IMR-90 (cell line): ENCODE measurements around the gene DMD. TPM values are rescaled to one million over a fixed set of nuclear protein-coding genes. Genes with fewer than 3 reads are reported as not detected.

ENCODE experiments used
- ATAC-seq: fragments of 200-7000 bp; cut with Tn5 transposase; 2 replicates; pipeline ENCODE4 v1.9.1; 2020; ENCODE audit warnings: low read depth, mild to moderate bottlenecking, moderate library complexity
- BruUV-seq: library from RNA; stranded (reverse); fragments of 400-500 nt; replicated peaks from 2 replicates; lab custom pipeline; 2021; lab: Mats Ljungman, UMichigan
- CTCF ChIA-PET: fragments of 300-600 bp; formaldehyde crosslinking; extraction: SDS; loops from one replicate; lab custom pipeline; 2021; ENCODE audit warnings: antibody characterized with exemption; lab: Yijun Ruan, JAX
- POLR2A ChIA-PET: fragments of 300-600 bp; sonication (Branson Sonifier 250); formaldehyde crosslinking; loops from one replicate; lab custom pipeline; 2022; ENCODE audit warnings: antibody characterized with exemption; ENCODE audit not compliant: unreplicated experiment; lab: Charles Lee
- DNase-seq: peaks from one replicate; pipeline ENCODE4 v3.0.0; 2013
- H2AFZ ChIP-seq: replicated peaks from 2 replicates; pipeline ENCODE3; 2013; ENCODE audit warnings: low read length, mild to moderate bottlenecking; ENCODE audit not compliant: poor library complexity
- H2AK5ac ChIP-seq: 2 replicates; pipeline ENCODE4 v1.6.1; 2013; ENCODE audit warnings: low read depth, low read length, inconsistent platforms
- H2AK9ac ChIP-seq: replicated peaks from 2 replicates; pipeline ENCODE3; 2013; ENCODE audit warnings: mild to moderate bottlenecking, low read depth, low read length, moderate library complexity; ENCODE audit not compliant: poor library complexity
- H2BK120ac ChIP-seq: 2 replicates; pipeline ENCODE4 v1.6.1; 2013; ENCODE audit warnings: low read depth, low read length, inconsistent platforms
- H2BK15ac ChIP-seq: 3 replicates; pipeline ENCODE4 v1.6.1; 2013; ENCODE audit warnings: low read depth, low read length, inconsistent platforms
- H2BK20ac ChIP-seq: 2 replicates; pipeline ENCODE4 v1.6.1; 2013; ENCODE audit warnings: low read depth, mild to moderate bottlenecking, inconsistent platforms, low read length, moderate library complexity
- H2BK5ac ChIP-seq: 2 replicates; pipeline ENCODE4 v1.6.1; 2013; ENCODE audit warnings: mild to moderate bottlenecking, low read depth, low read length, inconsistent platforms; ENCODE audit not compliant: poor library complexity, severe bottlenecking
- H3K14ac ChIP-seq: replicated peaks from 2 replicates; pipeline ENCODE4 v1.6.1; 2013; ENCODE audit warnings: low read depth, low read length, inconsistent platforms
- H3K18ac ChIP-seq: 2 replicates; pipeline ENCODE4 v1.6.1; 2013; ENCODE audit warnings: low read depth, low read length, control low read depth
- H3K23ac ChIP-seq: 2 replicates; pipeline ENCODE4 v1.6.1; 2013; ENCODE audit warnings: low read depth, low read length, inconsistent platforms
- H3K27ac ChIP-seq: 2 replicates; pipeline ENCODE4 v1.5.1; 2013; ENCODE audit warnings: mild to moderate bottlenecking, control low read depth, low read length; ENCODE audit not compliant: insufficient read depth
- H3K27me3 ChIP-seq: 2 replicates; pipeline ENCODE4 v1.6.1; 2013; ENCODE audit warnings: low read length; ENCODE audit not compliant: control insufficient read depth, insufficient read depth
- H3K36me3 ChIP-seq: 2 replicates; pipeline ENCODE4 v1.6.1; 2013; ENCODE audit warnings: low read length, mixed read lengths; ENCODE audit not compliant: control insufficient read depth, insufficient read depth
- H3K4ac ChIP-seq: 2 replicates; pipeline ENCODE4 v1.6.1; 2013; ENCODE audit warnings: low read depth, low read length, inconsistent platforms
- H3K4me1 ChIP-seq: 2 replicates; pipeline ENCODE4 v1.6.1; 2013; ENCODE audit warnings: low read length, mixed read lengths; ENCODE audit not compliant: control insufficient read depth, insufficient read depth
- H3K4me2 ChIP-seq: 2 replicates; pipeline ENCODE4 v1.6.1; 2013; ENCODE audit warnings: low read depth, mild to moderate bottlenecking, control low read depth, low read length, moderate library complexity
- H3K4me3 ChIP-seq: 2 replicates; pipeline ENCODE4 v1.5.1; 2013; ENCODE audit warnings: low read depth, mild to moderate bottlenecking, control low read depth, low read length, moderate library complexity; ENCODE audit not compliant: insufficient read depth
- H3K56ac ChIP-seq: 2 replicates; pipeline ENCODE4 v1.6.1; 2013; ENCODE audit warnings: low read length, inconsistent platforms; ENCODE audit not compliant: insufficient read depth; ENCODE audit errors: extremely low read depth
- H3K79me1 ChIP-seq, 2 experiments: 2 replicates each; pipeline ENCODE4 v1.6.1; 2013; ENCODE audit warnings: low read length in 2 of 2, inconsistent platforms in 1 of 2, low read depth in 1 of 2
- H3K9ac ChIP-seq: 2 replicates; pipeline ENCODE4 v1.6.1; 2013; ENCODE audit warnings: low read depth, low read length, control low read depth
- H3K9me1 ChIP-seq: 2 replicates; pipeline ENCODE4 v1.6.1; 2013; ENCODE audit warnings: low read length, inconsistent platforms; ENCODE audit not compliant: insufficient read depth
- H3K9me3 ChIP-seq: 2 replicates; pipeline ENCODE4 v1.6.1; 2013; ENCODE audit warnings: low read length; ENCODE audit not compliant: control insufficient read depth, insufficient read depth
- H4K20me1 ChIP-seq: 2 replicates; pipeline ENCODE4 v1.6.1; 2013; ENCODE audit warnings: low read length, inconsistent platforms; ENCODE audit not compliant: insufficient read depth
- H4K5ac ChIP-seq: 2 replicates; pipeline ENCODE4 v1.6.1; 2013; ENCODE audit warnings: mild to moderate bottlenecking, low read depth, low read length, control low read depth
- H4K8ac ChIP-seq, 2 experiments: 2 replicates each; pipeline ENCODE4 v1.6.1; 2013; ENCODE audit warnings: low read depth in 2 of 2, low read length in 2 of 2, control low read depth in 1 of 2, inconsistent platforms in 1 of 2
- H4K91ac ChIP-seq: 2 replicates; pipeline ENCODE4 v1.6.1; 2013; ENCODE audit warnings: low read depth, low read length, inconsistent platforms; ENCODE audit not compliant: insufficient read depth
- CEBPB ChIP-seq: IDR thresholded peaks from 2 replicates; pipeline ENCODE4 v1.6.1; 2012; ENCODE audit warnings: low read depth, low read length, improper control_type of control experiment
- CHD1 ChIP-seq: IDR thresholded peaks from 2 replicates; pipeline ENCODE4 v1.6.1; 2012; ENCODE audit warnings: low read depth, low read length, improper control_type of control experiment
- FOS ChIP-seq: fragments of 150-350 bp; IDR thresholded peaks from 2 replicates; pipeline ENCODE4 v1.6.1; 2016; ENCODE audit warnings: low read depth, low read length
- MAFK ChIP-seq: IDR thresholded peaks from 2 replicates; pipeline ENCODE4 v1.6.1; 2012; ENCODE audit warnings: low read depth, low read length, improper control_type of control experiment
- MAZ ChIP-seq: IDR thresholded peaks from 2 replicates; pipeline ENCODE4 v1.6.1; 2012; ENCODE audit warnings: low read depth, mild to moderate bottlenecking, low read length, improper control_type of control experiment, moderate library complexity, borderline replicate concordance
- NFE2L2 ChIP-seq: fragments of 150-350 bp; IDR thresholded peaks from 2 replicates; pipeline ENCODE4 v1.6.1; 2016; ENCODE audit warnings: low read depth, mild to moderate bottlenecking, low read length
- RAD21 ChIP-seq: IDR thresholded peaks from 2 replicates; pipeline ENCODE4 v1.6.1; 2012; ENCODE audit warnings: low read length, improper control_type of control experiment
- RCOR1 ChIP-seq: IDR thresholded peaks from 2 replicates; pipeline ENCODE4 v1.6.1; 2012; ENCODE audit warnings: mild to moderate bottlenecking, low read length, improper control_type of control experiment; ENCODE audit not compliant: insufficient replicate concordance
- RFX5 ChIP-seq: IDR thresholded peaks from 2 replicates; pipeline ENCODE4 v1.8.0; 2012; ENCODE audit warnings: low read depth, mild to moderate bottlenecking, low read length, moderate library complexity
- SMC3 ChIP-seq: fragments of 150-350 bp; IDR thresholded peaks from 2 replicates; pipeline ENCODE4 v1.6.1; 2016; ENCODE audit warnings: low read depth, mild to moderate bottlenecking, antibody characterized with exemption, low read length, moderate library complexity
- USF2 ChIP-seq: fragments of 150-350 bp; IDR thresholded peaks from 2 replicates; pipeline ENCODE4 v1.6.1; 2017; ENCODE audit warnings: mild to moderate bottlenecking, antibody characterized with exemption, low read length, low read depth
- WGBS, 2 experiments: methylation state at CpG; one replicate each; pipeline versions ENCODE4 v1.1.5 to v1.1.7; 2013; ENCODE audit warnings: missing lambda C conversion rate in 2 of 2; ENCODE audit not compliant: insufficient read length in 1 of 2; ENCODE audit errors: extremely low coverage in 2 of 2; 5-methylcytosine and 5-hydroxymethylcytosine counted together
- dilution Hi-C: fragments of 300-500 bp; cut with HindIII; formaldehyde crosslinking; loops from one replicate; pipeline ENCODE4 v1.14.3; 2018; ENCODE audit warnings: low sequenced_read_pairs; ENCODE audit not compliant: unreplicated experiment
- in situ Hi-C: fragments of 300-500 bp; cut with MboI; formaldehyde crosslinking; loops from 3 replicates; pipeline ENCODE4 v1.14.3; 2019; ENCODE audit warnings: low sequenced_read_pairs, inconsistent platforms, mixed read lengths
- intact Hi-C: fragments of 100-400 bp; cut with micrococcal nuclease; formaldehyde crosslinking; loops from 2 replicates; pipeline ENCODE4 v1.10.0; 2022
- polyA plus RNA-seq, 3 experiments: library from polyadenylated mRNA; depleted of rRNA; stranded (reverse); fragments of >200 nt; gene quantifications; 2 replicates each; pipeline ENCODE4 v1.2.3, GENCODE V29; 2012; ENCODE audit warnings: low replicate concordance in 1 of 3
- total RNA-seq: library from RNA; depleted of rRNA; stranded (reverse); fragments of >200 nt; gene quantifications from 2 replicates; pipeline ENCODE4 v1.2.3, GENCODE V29; 2012

DMD gene
- total and polyA plus RNA-seq, 2 of the 4 experiments (the other 2 are of a cell fraction) = 6.6 to 11.8 TPM

GRCh38 chrX:31245714-31246113, 1965.6 kb downstream of the DMD start:
- no peak overlapping the region for H2BK20ac ChIP-seq
- dilution Hi-C loops (no loop called here), intact Hi-C loops (no loop called here)

More at GRCh38 chrX:31245714-31246113, 1965.6 kb downstream of the DMD start:
- no peak overlapping the region for H3K4me2 ChIP-seq
- no peak for TF ChIP-seq RCOR1
- TF ChIP-seq USF2 = no peak
- no peak for TF ChIP-seq RAD21
- TF ChIP-seq CHD1 = no peak
- no peak for TF ChIP-seq FOS
- TF ChIP-seq CEBPB = no peak
- TF ChIP-seq MAZ = no peak
- TF ChIP-seq SMC3 = no peak
- no peak for TF ChIP-seq MAFK
- no peak for TF ChIP-seq RFX5
- TF ChIP-seq NFE2L2 = no peak
- no peaks in the 10 kb centered on the region for H3K9me1 ChIP-seq
- no peaks in the 10 kb centered on the region for H3K4me1 ChIP-seq
- no peak overlapping the region for H3K14ac ChIP-seq
- H2AK9ac ChIP-seq = no peak overlapping the region
- H4K8ac ChIP-seq = no peak overlapping the region
- H4K20me1 ChIP-seq = no peaks in the 10 kb centered on the region
- WGBS, 2 experiments = no CpG with 5 or more reads among the region's 4 CpGs
- no peak for DNase-seq
- H3K79me1 ChIP-seq = no peaks in the 10 kb centered on the region
- CTCF ChIA-PET = no interaction called here
- POLR2A ChIA-PET = no interaction called here
- no TSS peak for BruUV-seq
- H4K91ac ChIP-seq = no peak overlapping the region
- no peak overlapping the region for H3K27ac ChIP-seq
- H2AK5ac ChIP-seq = no peak overlapping the region
- no peak overlapping the region for H2AFZ ChIP-seq
- H3K36me3 ChIP-seq = no peaks in the 10 kb centered on the region
- no peak for ATAC-seq
- H3K4me3 ChIP-seq = no peak overlapping the region
- no peaks in the 10 kb centered on the region for H3K27me3 ChIP-seq
- in situ Hi-C loops = no loop called here
- no peak overlapping the region for H2BK5ac ChIP-seq
- no peak overlapping the region for H3K18ac ChIP-seq
- H3K9me3 ChIP-seq = no peaks in the 10 kb centered on the region
- H2BK15ac ChIP-seq = no peak overlapping the region
- no peak overlapping the region for H3K56ac ChIP-seq
- no peak overlapping the region for H4K5ac ChIP-seq
- H2BK120ac ChIP-seq = no peak overlapping the region
- no peak overlapping the region for H3K9ac ChIP-seq
- no peak overlapping the region for H3K4ac ChIP-seq
- no peak overlapping the region for H3K23ac ChIP-seq
